GM19023 (cell line): ENCODE measurements around the gene FCGR3A.

ENCODE experiments used
- ATAC-seq: cut with Tn5 transposase; IDR thresholded peaks from one replicate; pipeline ENCODE4 v1.9.1; 2021; ENCODE audit warnings: mild to moderate bottlenecking, moderate library complexity; ENCODE audit not compliant: unreplicated experiment

FCGR3A gene

GRCh38 chr1:161505686-161506085 lies 43.9 kb downstream of the FCGR3A start:
- no peak for ATAC-seq

- no peak for ATAC-seq
Observed at GRCh38 chr1:161503394-161503748, 46.2 kb downstream of the FCGR3A start.

- ATAC-seq, result no peak
Observed at GRCh38 chr1:161502641-161503393, 46.8 kb downstream of the FCGR3A start.

- no peak for ATAC-seq
Observed at GRCh38 chr1:161502181-161502580, 47.4 kb downstream of the FCGR3A start.

GRCh38 chr1:161501234-161501633 lies 48.4 kb downstream of the FCGR3A start:
- ATAC-seq, result no peak

GRCh38 chr1:161499099-161500039 lies 50.2 kb downstream of the FCGR3A start:
- ATAC-seq, result no peak

GRCh38 chr1:161498646-161499045 lies 51.0 kb downstream of the FCGR3A start:
- ATAC-seq, result no peak

GRCh38 chr1:161497961-161498360 lies 51.7 kb downstream of the FCGR3A start:
- no peak for ATAC-seq

GRCh38 chr1:161495490-161495889 lies 54.1 kb downstream of the FCGR3A start:
- ATAC-seq, result no peak

- ATAC-seq, result no peak
Observed at GRCh38 chr1:161494091-161494735, 55.4 kb downstream of the FCGR3A start.

- ATAC-seq, result no peak
Observed at GRCh38 chr1:161492827-161493226, 56.8 kb downstream of the FCGR3A start.
